GM19467 (cell line): ENCODE measurements around the gene BICC1.
"Not testable (repeated sequence)": the region's sequence is repeated elsewhere in the genome, so short reads cannot be mapped to it uniquely, and the experiment has no call there.

Source experiments
- ATAC-seq: cut with Tn5 transposase; IDR thresholded peaks from one replicate; pipeline ENCODE4 v1.9.1; 2021; ENCODE audit warnings: mild to moderate bottlenecking, moderate library complexity; ENCODE audit not compliant: unreplicated experiment

Gene BICC1

GRCh38 chr10:58597211-58597610 is 84.5 kb downstream of the BICC1 start:
- ATAC-seq, result not testable (repeated sequence)

DNA sequence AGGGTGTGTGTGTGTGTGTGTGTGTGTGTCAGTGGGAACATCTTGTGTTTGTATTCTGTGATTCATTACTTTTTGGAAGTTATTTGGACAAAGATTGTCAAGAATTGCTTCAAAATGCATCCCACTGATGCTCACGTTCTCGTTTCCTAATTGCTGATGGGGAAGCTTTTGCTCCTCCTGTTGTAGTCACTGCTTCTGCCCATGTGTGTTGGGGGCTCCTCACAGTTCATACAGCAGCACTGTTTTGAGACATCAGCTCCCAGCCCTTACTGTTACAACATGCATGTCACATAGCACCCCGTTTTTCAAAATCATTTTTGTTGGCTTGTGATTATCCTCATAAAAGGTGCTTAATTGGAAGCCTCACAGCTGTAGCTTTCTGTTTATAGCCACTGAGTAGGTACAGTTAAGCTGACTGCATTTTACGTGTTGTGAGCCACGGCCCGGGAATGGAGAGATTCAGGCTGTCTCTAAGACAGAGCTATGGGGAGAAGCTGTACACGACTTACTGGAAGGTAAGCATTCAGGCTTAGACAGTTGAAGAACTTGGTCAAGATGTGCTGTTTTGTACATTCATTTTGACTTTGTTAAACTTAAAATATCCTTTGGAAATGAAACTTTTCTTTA is 87.4 kb downstream of the BICC1 start:
- ATAC-seq, result no peak

DNA sequence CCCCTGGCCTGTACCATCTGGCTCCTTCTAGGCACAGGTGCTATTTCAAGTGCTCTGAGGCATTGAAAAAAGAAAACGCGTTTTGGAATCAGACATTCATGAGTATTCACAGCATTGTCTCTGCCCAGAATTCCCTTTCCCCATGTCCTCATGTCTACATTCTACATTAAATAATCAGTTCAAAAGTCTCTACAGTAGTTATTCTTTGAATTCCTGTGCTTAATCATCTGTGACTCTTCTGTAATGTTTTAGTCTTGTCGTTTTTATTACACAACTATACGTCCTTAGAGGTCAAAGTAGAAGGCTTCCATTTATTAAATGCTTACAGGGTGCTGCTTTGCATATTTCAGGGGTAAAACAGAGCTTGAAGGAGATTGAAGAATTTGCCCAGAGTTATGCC is 95.7 kb downstream of the BICC1 start:
- no peak for ATAC-seq

- no peak for ATAC-seq
Measured at GRCh38 chr10:58608826-58609531, 96.3 kb downstream of the BICC1 start.

- no peak for ATAC-seq
Measured at GRCh38 chr10:58609532-58610150, 97.0 kb downstream of the BICC1 start.

GRCh38 chr10:58615237-58615935 is 102.7 kb downstream of the BICC1 start:
- no peak for ATAC-seq

DNA sequence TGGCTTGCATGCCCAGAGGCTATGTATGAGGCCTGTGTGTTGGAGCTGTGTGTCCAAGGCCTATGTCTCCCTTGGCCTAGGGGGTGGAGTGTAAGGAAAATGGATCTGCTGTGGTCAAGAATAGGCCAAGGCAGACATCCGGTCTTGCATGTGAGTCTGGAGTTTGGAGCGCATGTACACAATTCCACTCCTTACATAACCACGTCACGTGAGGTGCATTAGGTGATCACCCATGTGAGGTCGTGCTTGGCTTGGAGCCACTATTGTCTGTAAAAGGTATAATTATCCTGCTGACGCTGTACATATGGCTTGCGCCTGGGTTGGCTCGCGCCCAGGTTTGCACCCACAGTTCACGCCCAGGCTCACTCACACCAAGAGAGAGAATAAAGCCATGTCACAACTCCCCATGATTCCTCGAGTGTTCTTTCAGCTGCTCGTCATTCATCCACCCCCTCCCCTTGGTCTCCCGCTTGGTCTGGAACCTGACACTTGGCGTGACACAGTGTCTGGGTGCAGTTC is 105.5 kb downstream of the BICC1 start:
- no peak for ATAC-seq

GRCh38 chr10:58621379-58622077 is 108.9 kb downstream of the BICC1 start:
- no peak for ATAC-seq

DNA sequence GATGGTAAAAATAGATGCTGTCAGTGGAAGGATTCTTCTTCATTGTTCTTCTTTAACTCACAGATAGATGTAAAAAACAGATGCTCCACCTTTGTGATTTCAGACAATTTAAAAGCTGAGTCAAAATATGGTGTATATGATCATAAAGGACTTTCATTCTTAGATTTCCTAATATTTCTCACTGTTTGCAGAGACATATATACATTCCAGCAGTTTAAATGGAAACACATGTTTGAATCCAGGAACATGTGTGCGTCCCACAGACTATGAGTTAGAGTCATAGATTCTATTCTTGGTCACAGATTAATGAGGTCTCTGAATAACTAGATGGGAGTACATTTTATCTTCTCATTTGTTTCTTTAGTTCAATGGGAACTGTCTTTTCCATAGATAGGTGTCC is 109.6 kb downstream of the BICC1 start:
- ATAC-seq, result no peak

DNA sequence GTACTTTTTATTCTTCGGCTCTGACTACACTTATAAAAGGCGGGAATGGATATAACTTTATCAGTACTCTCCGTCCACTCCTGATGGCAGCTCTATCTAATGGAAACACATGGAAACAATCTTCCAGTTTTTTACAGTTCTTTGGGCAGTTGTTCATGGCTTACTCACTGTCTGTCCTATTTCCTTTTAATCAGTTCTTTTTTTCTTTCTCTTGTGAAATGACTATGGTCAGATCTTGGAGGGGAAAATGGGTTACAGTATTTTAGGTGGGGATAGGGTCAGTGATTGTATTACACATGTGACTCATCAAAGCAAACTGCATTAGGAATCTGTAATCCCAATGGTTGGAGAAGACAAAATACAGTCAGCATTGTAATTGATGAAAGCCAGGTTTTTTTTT is 112.4 kb downstream of the BICC1 start:
- no peak for ATAC-seq

GRCh38 chr10:58627392-58627791 is 114.7 kb downstream of the BICC1 start:
- ATAC-seq, result no peak

GRCh38 chr10:58631715-58632114 is 119.0 kb downstream of the BICC1 start:
- no peak for ATAC-seq

DNA sequence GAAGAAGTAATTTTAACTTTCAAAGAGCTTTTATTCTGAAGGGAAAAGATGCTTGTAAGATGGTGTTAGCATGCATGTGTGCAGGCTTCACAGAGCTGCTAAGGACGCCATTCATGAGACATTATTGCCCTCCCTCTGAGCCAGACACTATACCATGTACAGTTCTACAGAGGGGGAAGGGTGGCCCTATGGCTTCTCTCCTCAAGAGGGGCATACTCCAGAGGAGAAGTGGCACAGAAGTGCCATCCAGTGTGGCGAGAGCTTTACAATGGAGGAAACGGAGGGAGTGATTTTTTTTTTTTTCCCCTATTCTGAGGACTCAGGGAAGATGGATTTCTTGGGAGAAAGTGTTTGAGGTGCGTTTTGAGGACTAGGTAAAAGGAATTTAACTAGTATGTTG is 119.5 kb downstream of the BICC1 start:
- no peak for ATAC-seq

DNA sequence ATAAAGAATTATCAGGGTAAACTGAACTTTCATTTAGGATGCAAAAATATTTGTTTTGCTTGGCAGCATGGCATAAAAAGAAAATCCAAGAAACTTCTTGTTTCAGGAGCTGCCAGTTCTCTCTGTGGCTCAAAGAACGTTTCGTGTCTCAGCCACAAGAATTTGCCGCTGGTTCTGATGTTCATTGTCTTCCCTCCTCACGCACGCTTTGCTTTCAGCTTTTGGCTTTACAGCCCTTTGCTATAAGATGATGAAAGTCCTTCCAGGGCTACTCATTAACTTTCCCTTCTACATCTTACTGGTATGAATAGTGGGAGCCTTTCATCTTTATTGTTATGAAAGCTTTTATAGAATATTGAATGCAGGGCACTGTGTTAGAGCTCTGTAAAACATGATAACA is 124.7 kb downstream of the BICC1 start:
- ATAC-seq, result no peak

DNA sequence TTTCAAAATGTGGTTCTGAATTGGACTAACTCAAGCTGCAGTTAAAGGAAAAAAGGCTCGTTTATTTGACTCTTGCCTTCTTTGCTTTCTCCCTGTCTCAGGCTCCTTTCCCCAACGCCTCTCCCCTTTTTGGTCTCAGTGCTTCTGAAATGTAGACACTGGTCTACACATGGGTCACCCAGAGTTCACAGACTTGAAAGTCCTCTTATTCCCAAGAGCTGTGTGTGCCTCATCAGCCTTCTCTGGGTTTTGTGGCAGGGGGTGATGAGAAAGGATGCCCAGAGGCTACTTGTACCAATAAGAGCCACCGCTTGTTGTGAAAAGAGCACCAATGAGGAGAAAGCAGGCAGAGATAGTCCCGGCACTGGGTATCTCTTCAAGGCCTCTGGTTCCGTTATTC is 125.7 kb downstream of the BICC1 start:
- ATAC-seq, result no peak

DNA sequence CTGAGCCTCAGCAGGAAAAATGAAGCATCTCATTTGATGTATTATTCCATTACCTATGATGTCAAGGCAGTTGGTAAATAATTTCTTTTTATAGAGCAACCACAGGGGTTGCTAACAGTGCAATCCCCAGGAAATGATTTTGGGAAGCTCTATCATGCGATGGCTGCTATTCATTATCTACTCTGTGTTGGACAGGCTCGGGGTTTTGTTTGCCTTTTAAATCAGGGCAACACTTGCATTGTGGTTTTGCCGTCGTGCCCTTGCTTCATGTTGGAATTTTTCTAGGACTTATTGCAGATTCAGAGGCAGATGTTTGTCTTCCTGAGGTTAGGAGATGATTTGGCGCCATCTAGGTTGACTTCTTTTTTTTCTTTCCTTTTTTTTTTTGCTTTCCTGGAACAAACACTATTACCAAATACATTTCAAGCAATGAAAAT is 128.4 kb downstream of the BICC1 start:
- ATAC-seq, result no peak

DNA sequence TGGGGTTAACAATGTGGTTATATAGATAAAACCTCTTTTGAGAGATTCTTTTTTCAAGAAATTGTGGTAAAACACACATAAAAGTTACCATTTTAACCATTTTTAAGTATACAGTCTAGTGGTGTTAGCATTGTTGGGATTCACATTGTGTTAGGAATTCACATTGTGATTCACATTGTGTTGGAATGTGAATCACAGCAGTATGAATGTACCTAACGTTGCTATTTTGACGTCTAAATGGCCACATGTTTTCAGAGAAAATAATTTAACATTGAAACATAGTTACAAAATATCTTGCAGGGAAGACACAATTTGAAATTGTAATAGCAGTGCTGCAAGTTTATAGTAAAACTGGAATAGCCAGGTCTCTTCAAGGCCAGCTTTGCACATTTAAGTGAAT is 129.0 kb downstream of the BICC1 start:
- ATAC-seq, result no peak

- no peak for ATAC-seq
Measured at GRCh38 chr10:58642283-58642682, 129.6 kb downstream of the BICC1 start.

DNA sequence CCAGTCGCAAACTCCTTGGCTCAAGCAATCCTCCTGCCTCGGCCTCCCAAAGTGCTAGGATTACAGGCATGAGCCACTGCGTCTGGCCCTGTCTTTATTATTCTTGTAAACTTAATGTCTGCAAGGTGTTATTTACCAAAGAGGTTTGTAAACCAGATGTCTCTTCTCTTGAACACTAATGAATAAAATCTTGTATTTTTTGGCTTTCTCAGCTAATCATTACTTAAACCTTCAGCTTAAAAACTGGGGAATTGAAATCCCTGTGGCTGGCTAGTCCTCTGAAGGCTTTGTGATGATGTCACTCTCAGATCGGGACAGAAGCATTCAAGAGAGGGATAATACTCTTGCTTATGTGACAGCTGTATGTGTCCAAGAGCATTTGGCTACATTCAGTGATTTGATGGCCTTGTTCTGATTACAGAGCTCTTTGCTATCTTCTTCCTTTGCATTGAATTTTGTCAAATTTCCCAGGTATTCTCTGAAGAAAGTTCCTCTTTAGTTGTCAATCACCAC is 130.3 kb downstream of the BICC1 start:
- no peak for ATAC-seq

DNA sequence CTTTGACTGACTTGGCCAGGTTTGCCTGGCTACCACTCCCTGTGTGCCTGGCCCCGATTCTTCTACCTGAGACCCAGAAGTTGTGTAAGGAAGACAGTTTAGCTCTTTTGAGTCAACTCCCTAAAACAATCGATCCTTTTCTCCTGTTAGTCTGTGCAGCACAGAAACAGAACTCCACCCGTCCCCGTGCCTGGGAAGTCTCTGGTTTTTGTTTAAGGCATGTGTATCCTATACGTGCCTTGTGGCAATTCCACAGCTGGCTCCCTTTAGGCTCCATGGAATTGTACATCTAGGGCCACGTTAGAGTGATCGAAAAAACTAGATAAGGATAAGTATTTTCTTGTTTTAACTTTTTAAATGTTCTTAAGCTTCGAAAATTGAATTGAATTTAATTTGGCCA is 131.6 kb downstream of the BICC1 start:
- no peak for ATAC-seq
